Upper lobe of left lung (tissue), 4 donors: ENCODE measurements around the gene DFFB.

Experiments used
- CTCF ChIP-seq, 6 experiments: fragments of 450-650 bp in 4 of 6; fragments of 200-600 bp in 2 of 6; sonication (generic) in 2 of 6; IDR thresholded peaks; one replicate each; pipeline ENCODE4 v1.5.1; 2016 to 2019; ENCODE audit warnings: antibody characterized with exemption in 6 of 6
- EP300 ChIP-seq, 4 donors: sonication (generic); formaldehyde crosslinking; IDR thresholded peaks; one replicate each; pipeline ENCODE4 v1.5.1; 2017; ENCODE audit warnings: antibody characterized with exemption in 4 of 4, control low read depth in 2 of 4
- POLR2A ChIP-seq, 4 donors: fragments of 450-650 bp; IDR thresholded peaks; one replicate each; pipeline ENCODE4 v1.5.1; 2016 to 2017; ENCODE audit warnings: antibody characterized with exemption in 4 of 4, mild to moderate bottlenecking in 2 of 4
- POLR2AphosphoS5 ChIP-seq, 2 donors: sonication (generic); formaldehyde crosslinking; IDR thresholded peaks; one replicate each; pipeline ENCODE4 v1.5.1; 2017; ENCODE audit warnings: antibody characterized with exemption in 2 of 2

GRCh38 chr1:3886106-3886670 is 28.9 kb downstream of the DFFB start:
- TF ChIP-seq CTCF (IDR thresholded peaks at IDR 0.05): no peak
- TF ChIP-seq EP300 (IDR thresholded peaks at IDR 0.05): no peak
- no peak for TF ChIP-seq POLR2AphosphoS5 (IDR thresholded peaks at IDR 0.05)
- TF ChIP-seq POLR2A (IDR thresholded peaks at IDR 0.05): no peak
